H9 (cell line): ENCODE results near the gene CLEC1B. TPM values are rescaled to one million over a fixed set of nuclear protein-coding genes. Genes with fewer than 3 reads are reported as not detected.

ENCODE experiments used
- DNase-seq: peaks from one replicate; pipeline ENCODE4 v3.0.0-alpha.2; 2017
- H2AFZ ChIP-seq: one replicate; pipeline ENCODE4 v1.6.1; 2013; ENCODE audit warnings: mild to moderate bottlenecking, low read length, control low read depth, moderate library complexity
- H2AK5ac ChIP-seq: 2 replicates; pipeline ENCODE4 v1.6.1; 2013; ENCODE audit warnings: low read length, control low read depth, mixed read lengths; ENCODE audit not compliant: insufficient read length
- H2BK120ac ChIP-seq: one replicate; pipeline ENCODE4 v1.6.1; 2013; ENCODE audit warnings: low read depth, mild to moderate bottlenecking, low read length, control low read depth, inconsistent platforms; ENCODE audit not compliant: poor library complexity, severe bottlenecking
- H2BK12ac ChIP-seq: 2 replicates; pipeline ENCODE4 v1.6.1; 2013; ENCODE audit warnings: low read length, control low read depth, mixed read lengths, low read depth; ENCODE audit not compliant: insufficient read length
- H2BK15ac ChIP-seq: 2 replicates; pipeline ENCODE4 v1.6.1; 2013; ENCODE audit warnings: low read depth, low read length, control low read depth
- H2BK20ac ChIP-seq: one replicate; pipeline ENCODE4 v1.6.1; 2013; ENCODE audit warnings: low read depth, mild to moderate bottlenecking, low read length, control low read depth, inconsistent platforms; ENCODE audit not compliant: poor library complexity, severe bottlenecking
- H2BK5ac ChIP-seq: 2 replicates; pipeline ENCODE4 v1.6.1; 2013; ENCODE audit warnings: low read length, control low read depth, mixed read lengths; ENCODE audit not compliant: insufficient read length
- H3K14ac ChIP-seq: 2 replicates; pipeline ENCODE4 v1.6.1; 2013; ENCODE audit warnings: low read length, control low read depth; ENCODE audit not compliant: insufficient read depth
- H3K18ac ChIP-seq: 2 replicates; pipeline ENCODE4 v1.6.1; 2013; ENCODE audit warnings: low read depth, mild to moderate bottlenecking, mixed read lengths, low read length, control low read depth; ENCODE audit not compliant: insufficient read length
- H3K23ac ChIP-seq: 2 replicates; pipeline ENCODE4 v1.6.1; 2013; ENCODE audit warnings: low read length, control low read depth, mixed read lengths, low read depth; ENCODE audit not compliant: insufficient read length
- H3K23me2 ChIP-seq: 2 replicates; pipeline ENCODE4 v1.6.1; 2013; ENCODE audit warnings: low read depth, mild to moderate bottlenecking, mixed read lengths, low read length, control low read depth; ENCODE audit not compliant: insufficient read length, poor library complexity, severe bottlenecking
- H3K27ac ChIP-seq: 2 replicates; pipeline ENCODE4 v1.5.1; 2013; ENCODE audit warnings: low read length, control low read depth, mixed read lengths, low read depth; ENCODE audit not compliant: insufficient read length
- H3K27me3 ChIP-seq: 2 replicates; pipeline ENCODE4 v1.6.1; 2013; ENCODE audit warnings: low read length, control low read depth, inconsistent platforms; ENCODE audit not compliant: insufficient read depth
- H3K4ac ChIP-seq: 2 replicates; pipeline ENCODE4 v1.6.1; 2013; ENCODE audit warnings: low read depth, mild to moderate bottlenecking, control low read depth, inconsistent platforms, low read length, moderate library complexity
- H3K4me1 ChIP-seq: 2 replicates; pipeline ENCODE4 v1.6.1; 2013; ENCODE audit warnings: low read length, control low read depth, inconsistent platforms; ENCODE audit not compliant: insufficient read depth
- H3K4me2 ChIP-seq: 2 replicates; pipeline ENCODE4 v1.6.1; 2013; ENCODE audit warnings: low read length, control low read depth, mixed read lengths; ENCODE audit not compliant: insufficient read length, insufficient read depth
- H3K56ac ChIP-seq: 2 replicates; pipeline ENCODE4 v1.6.1; 2013; ENCODE audit warnings: low read depth, mild to moderate bottlenecking, mixed read lengths, low read length, control low read depth; ENCODE audit not compliant: insufficient read length
- H3K79me1 ChIP-seq: 2 replicates; pipeline ENCODE4 v1.6.1; 2013; ENCODE audit warnings: low read depth, mild to moderate bottlenecking, moderate library complexity, low read length, control low read depth, inconsistent platforms; ENCODE audit not compliant: insufficient read depth, poor library complexity, severe bottlenecking
- H3K79me2 ChIP-seq: 2 replicates; pipeline ENCODE4 v1.6.1; 2013; ENCODE audit warnings: low read length, control low read depth, inconsistent platforms; ENCODE audit not compliant: insufficient read depth
- H3K9ac ChIP-seq: 2 replicates; pipeline ENCODE4 v1.6.1; 2013; ENCODE audit warnings: low read length, control low read depth, mixed read lengths; ENCODE audit not compliant: insufficient read length; ENCODE audit errors: extremely low read depth
- H3K9me3 ChIP-seq: one replicate; pipeline ENCODE4 v1.6.1; 2013; ENCODE audit warnings: low read depth, low read length, inconsistent platforms; ENCODE audit not compliant: control insufficient read depth
- H3T11ph ChIP-seq: one replicate; pipeline ENCODE4 v1.6.1; 2013; ENCODE audit warnings: mild to moderate bottlenecking, low read length, control low read depth, inconsistent platforms
- H4K20me1 ChIP-seq: one replicate; pipeline ENCODE4 v1.6.1; 2013; ENCODE audit not compliant: control insufficient read depth, insufficient read length, insufficient read depth
- H4K5ac ChIP-seq: 2 replicates; pipeline ENCODE4 v1.6.1; 2013; ENCODE audit warnings: low read depth, mild to moderate bottlenecking, mixed read lengths, low read length, control low read depth; ENCODE audit not compliant: insufficient read length
- H4K8ac ChIP-seq: replicated peaks from 2 replicates; pipeline ENCODE4 v1.6.1; 2013; ENCODE audit warnings: low read length, control low read depth, mixed read lengths, low read depth; ENCODE audit not compliant: insufficient read length
- H4K91ac ChIP-seq: 2 replicates; pipeline ENCODE4 v1.6.1; 2013; ENCODE audit warnings: low read depth, mild to moderate bottlenecking, moderate library complexity, mixed read lengths, low read length, control low read depth; ENCODE audit not compliant: insufficient read length
- H3K27ac Mint-ChIP-seq, 3 experiments: 2 replicates in 2 of 3; 3 replicates in 1 of 3; pipeline ENCODE4 v1.8.0; 2020 to 2021; ENCODE audit warnings: mixed read lengths in 3 of 3, mild to moderate bottlenecking in 1 of 3, moderate library complexity in 1 of 3
- H3K27me3 Mint-ChIP-seq: 2 replicates; pipeline ENCODE4 v1.8.0; 2021; ENCODE audit warnings: low read depth, mild to moderate bottlenecking, moderate library complexity, mixed read lengths
- H3K36me3 Mint-ChIP-seq, 3 experiments: 2 replicates in 2 of 3; 3 replicates in 1 of 3; pipeline ENCODE4 v1.8.0; 2020 to 2021; ENCODE audit warnings: low read depth in 3 of 3, mixed read lengths in 3 of 3; ENCODE audit not compliant: insufficient read depth in 1 of 3
- H3K4me1 Mint-ChIP-seq, 2 experiments: 2 replicates each; pipeline ENCODE4 v1.8.0; 2020; ENCODE audit warnings: mixed read lengths in 2 of 2
- H3K4me3 Mint-ChIP-seq, 2 experiments: 2 replicates in 1 of 2; 3 replicates in 1 of 2; pipeline ENCODE4 v1.8.0; 2020 to 2021; ENCODE audit warnings: mild to moderate bottlenecking in 2 of 2, mixed read lengths in 2 of 2, moderate library complexity in 1 of 2
- H3K9me3 Mint-ChIP-seq, 2 experiments: 2 replicates in 1 of 2; 3 replicates in 1 of 2; pipeline ENCODE4 v1.8.0; 2020; ENCODE audit warnings: mild to moderate bottlenecking in 2 of 2, mixed read lengths in 2 of 2, moderate library complexity in 1 of 2
- WGBS: extraction: QIAGEN DNeasy Blood & Tissue Kit; methylation state at CpG from one replicate; pipeline ENCODE4 v1.1.7; 2013; ENCODE audit warnings: missing lambda C conversion rate, low lambda C conversion rate, mixed read lengths; ENCODE audit not compliant: insufficient read length; ENCODE audit errors: extremely low coverage; 5-methylcytosine and 5-hydroxymethylcytosine counted together
- total RNA-seq: library from RNA; stranded (reverse); gene quantifications from 2 replicates; pipeline ENCODE4 v1.2.1, GENCODE V29; 2021
- TF ChIP-seq, protein P1 (sequence below): fragments of 200-600 bp; sonication (generic); conservative IDR thresholded peaks from 3 replicates; pipeline ENCODE4 v1.8.0; 2021; ENCODE audit warnings: antibody characterized with exemption, mild to moderate bottlenecking

Gene CLEC1B
- total RNA-seq, 1 experiment from 2014 or later: not detected

DNA sequence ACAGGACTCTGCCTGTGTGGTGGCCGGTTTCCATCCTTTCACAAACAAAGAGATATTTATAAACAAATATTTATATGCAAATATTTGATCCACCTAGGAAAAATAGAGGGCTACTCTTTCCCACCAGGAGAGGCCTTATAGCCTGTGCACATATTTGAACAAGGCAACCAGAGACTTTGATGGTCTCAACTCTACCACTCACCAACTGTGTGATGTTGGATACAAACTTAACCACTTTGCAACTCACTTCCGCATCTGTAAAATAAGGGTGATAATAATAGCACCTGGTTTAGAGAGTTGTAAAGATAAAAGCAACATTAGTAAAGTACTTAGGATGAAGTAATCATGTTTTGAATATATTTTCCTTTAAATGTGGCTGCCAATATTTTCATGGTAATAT, 29.2 kb downstream of the CLEC1B start:
- H2BK15ac ChIP-seq: no peak overlapping the region
- H3K9ac ChIP-seq: no peak overlapping the region
- H3K18ac ChIP-seq: no peak overlapping the region
- H4K8ac ChIP-seq: no peak overlapping the region
- H3K79me2 ChIP-seq: no peaks in the 10 kb centered on the region
- Mint-ChIP-seq H3K4me1 (peaks cover 8 to 9% of the 10 kb centered on the region in 2 experiments), H3K36me3 (peaks cover 6 to 14% (median 8%) of the 10 kb centered on the region in 3 experiments), H3K9me3 (peaks cover 8 to 14% of the 10 kb centered on the region in 2 experiments), H3K4me3 (no peak overlapping the region), H3K27ac (no peak overlapping the region), H3K27me3 (no peaks in the 10 kb centered on the region)
- H2BK5ac ChIP-seq: no peak overlapping the region
- no peak overlapping the region for H3K56ac ChIP-seq
- H3K23ac ChIP-seq: no peak overlapping the region
- TF ChIP-seq, protein P1, sequence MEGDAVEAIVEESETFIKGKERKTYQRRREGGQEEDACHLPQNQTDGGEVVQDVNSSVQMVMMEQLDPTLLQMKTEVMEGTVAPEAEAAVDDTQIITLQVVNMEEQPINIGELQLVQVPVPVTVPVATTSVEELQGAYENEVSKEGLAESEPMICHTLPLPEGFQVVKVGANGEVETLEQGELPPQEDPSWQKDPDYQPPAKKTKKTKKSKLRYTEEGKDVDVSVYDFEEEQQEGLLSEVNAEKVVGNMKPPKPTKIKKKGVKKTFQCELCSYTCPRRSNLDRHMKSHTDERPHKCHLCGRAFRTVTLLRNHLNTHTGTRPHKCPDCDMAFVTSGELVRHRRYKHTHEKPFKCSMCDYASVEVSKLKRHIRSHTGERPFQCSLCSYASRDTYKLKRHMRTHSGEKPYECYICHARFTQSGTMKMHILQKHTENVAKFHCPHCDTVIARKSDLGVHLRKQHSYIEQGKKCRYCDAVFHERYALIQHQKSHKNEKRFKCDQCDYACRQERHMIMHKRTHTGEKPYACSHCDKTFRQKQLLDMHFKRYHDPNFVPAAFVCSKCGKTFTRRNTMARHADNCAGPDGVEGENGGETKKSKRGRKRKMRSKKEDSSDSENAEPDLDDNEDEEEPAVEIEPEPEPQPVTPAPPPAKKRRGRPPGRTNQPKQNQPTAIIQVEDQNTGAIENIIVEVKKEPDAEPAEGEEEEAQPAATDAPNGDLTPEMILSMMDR: no peak
- no peak overlapping the region for H3K14ac ChIP-seq
- no peak overlapping the region for H2AK5ac ChIP-seq
- H3K4me2 ChIP-seq: no peak overlapping the region
- no peak overlapping the region for H2BK120ac ChIP-seq
- no peak overlapping the region for H2AFZ ChIP-seq
- H3K9me3 ChIP-seq: no peaks in the 10 kb centered on the region
- no peak overlapping the region for H3T11ph ChIP-seq
- no peak overlapping the region for H4K91ac ChIP-seq
- H2BK20ac ChIP-seq: no peak overlapping the region
- no peaks in the 10 kb centered on the region for H3K79me1 ChIP-seq
- DNase-seq: no peak
- H3K4me1 ChIP-seq: no peaks in the 10 kb centered on the region; the same call in 1 of the 2 replicates
- no peaks in the 10 kb centered on the region for H3K23me2 ChIP-seq
- no peak overlapping the region for H3K4ac ChIP-seq
- H3K27me3 ChIP-seq: no peaks in the 10 kb centered on the region
- H4K5ac ChIP-seq: no peak overlapping the region
- no peaks in the 10 kb centered on the region for H4K20me1 ChIP-seq
- no peak overlapping the region for H3K27ac ChIP-seq
- H2BK12ac ChIP-seq: no peak overlapping the region
- WGBS: no CpG with 5 or more reads among the region's 2 CpGs
